ENCODE data around the gene XKR3. TPM values are rescaled to one million over a fixed set of nuclear protein-coding genes. Genes with fewer than 3 reads are reported as not detected.
"Not testable (repeated sequence)": the region's sequence is repeated elsewhere in the genome, so short reads cannot be mapped to it uniquely, and the experiment has no call there.

Gene XKR3
- 0.17 TPM in 1 of 2 replicates, not detected in the other for total RNA-seq (2021)
- Bru-seq, nascent RNA: percentile 15 among the genes with signal in this experiment
- BruChase-seq, experiment 1, labeled RNA remaining after a 2-hour chase: percentile 16 among the genes with signal in this experiment
- percentile 13 among the genes with signal in this experiment for BruChase-seq, experiment 2, labeled RNA remaining after a 6-hour chase
- long read RNA-seq: 0 reads

- peaks cover 16% of the 10 kb centered on the region for H3K9me3 ChIP-seq (ENCODE audit: low read depth, low read length, poor library complexity, severe bottlenecking)
- intact Hi-C loops (cut with micrococcal nuclease; ENCODE audit: unreplicated experiment): no loop called here
- TF ChIP-seq EZH2 (IDR thresholded peaks at IDR 0.05; ENCODE audit: borderline replicate concordance, low read depth, low read length, poor library complexity, severe bottlenecking) (no peak), CTCF (conservative IDR thresholded peaks at IDR 0.05; ENCODE audit: low read depth, low read length) (no peak)
- H3K4me3 ChIP-seq (ENCODE audit: low read depth, low read length, poor library complexity, severe bottlenecking): peak within 1 kb of the TSS; percentile 4
- H3K27me3 ChIP-seq (replicated peaks; ENCODE audit: insufficient read depth, low read depth, low read length, poor library complexity): no peaks in the 10 kb centered on the region
- H3K4me1 ChIP-seq (ENCODE audit: insufficient read depth, low read length, poor library complexity, severe bottlenecking): no peaks in the 10 kb centered on the region
- BruUV-seq (replicated peaks): no TSS peak
- no peak within 1 kb of the TSS for H3K27ac ChIP-seq (ENCODE audit: low read depth, low read length, poor library complexity, severe bottlenecking)
- H3K36me3 ChIP-seq (ENCODE audit: insufficient read depth, low read length, poor library complexity, severe bottlenecking): no peaks in the 10 kb centered on the region
- ChIA-PET POLR2A (ENCODE audit: low non-redundant PET) (no interaction called here), CTCF (no interaction called here)
- DNase-seq (ENCODE audit: low spot score): no peak
These were observed at the start of gene XKR3 for GRCh38 chr22:16824716-16825687. Gene XKR3 (minus strand): TSS chr22:16825411. CDS start chr22:16808073, 17,338 bp downstream.

- H3K4me3 ChIP-seq (ENCODE audit: low read depth, low read length, poor library complexity, severe bottlenecking); BruUV-seq (replicated peaks); CTCF ChIA-PET; DNase-seq (ENCODE audit: low spot score); H3K9me3 ChIP-seq (ENCODE audit: low read depth, low read length, poor library complexity, severe bottlenecking); H3K27me3 ChIP-seq (replicated peaks; ENCODE audit: insufficient read depth, low read depth, low read length, poor library complexity); H3K27ac ChIP-seq (ENCODE audit: low read depth, low read length, poor library complexity, severe bottlenecking); H3K4me1 ChIP-seq (ENCODE audit: insufficient read depth, low read length, poor library complexity, severe bottlenecking); H3K36me3 ChIP-seq (ENCODE audit: insufficient read depth, low read length, poor library complexity, severe bottlenecking); POLR2A ChIA-PET (ENCODE audit: low non-redundant PET); intact Hi-C loops (cut with micrococcal nuclease; ENCODE audit: unreplicated experiment): not testable (repeated sequence)
These were observed 44.4 kb upstream of the XKR3 start for GRCh38 chr22:16869640-16870039.

- Histone ChIP-seq H3K36me3 (ENCODE audit: insufficient read depth, low read length, poor library complexity, severe bottlenecking) (no peaks in the 10 kb centered on the region), H3K4me3 (ENCODE audit: low read depth, low read length, poor library complexity, severe bottlenecking) (no peak overlapping the region), H3K4me1 (ENCODE audit: insufficient read depth, low read length, poor library complexity, severe bottlenecking) (no peaks in the 10 kb centered on the region), H3K9me3 (ENCODE audit: low read depth, low read length, poor library complexity, severe bottlenecking) (peaks cover 4% of the 10 kb centered on the region), H3K27me3 (replicated peaks; ENCODE audit: insufficient read depth, low read depth, low read length, poor library complexity) (no peaks in the 10 kb centered on the region), H3K27ac (ENCODE audit: low read depth, low read length, poor library complexity, severe bottlenecking) (no peak overlapping the region)
- CTCF ChIA-PET: no interaction called here
- TF ChIP-seq CTCF (conservative IDR thresholded peaks at IDR 0.05; ENCODE audit: low read depth, low read length): no peak
- no peak for DNase-seq (ENCODE audit: low spot score)
- BruUV-seq (replicated peaks): no TSS peak
- POLR2A ChIA-PET (ENCODE audit: low non-redundant PET): no interaction called here
- intact Hi-C loops (cut with micrococcal nuclease; ENCODE audit: unreplicated experiment): no loop called here
These were observed 41.0 kb upstream of the XKR3 start for GRCh38 chr22:16866167-16866566.

GRCh38 chr22:16856851-16857250, 31.6 kb upstream of the XKR3 start:
- H3K4me3 ChIP-seq (ENCODE audit: low read depth, low read length, poor library complexity, severe bottlenecking); CTCF ChIA-PET; H3K27ac ChIP-seq (ENCODE audit: low read depth, low read length, poor library complexity, severe bottlenecking); H3K9me3 ChIP-seq (ENCODE audit: low read depth, low read length, poor library complexity, severe bottlenecking); POLR2A ChIA-PET (ENCODE audit: low non-redundant PET); BruUV-seq (replicated peaks); H3K36me3 ChIP-seq (ENCODE audit: insufficient read depth, low read length, poor library complexity, severe bottlenecking); DNase-seq (ENCODE audit: low spot score); intact Hi-C loops (cut with micrococcal nuclease; ENCODE audit: unreplicated experiment); H3K4me1 ChIP-seq (ENCODE audit: insufficient read depth, low read length, poor library complexity, severe bottlenecking); H3K27me3 ChIP-seq (replicated peaks; ENCODE audit: insufficient read depth, low read depth, low read length, poor library complexity): not testable (repeated sequence)
